SU-DHL-6 (cell line): ENCODE measurements around the gene SH3GLB2.

Experiments used
- H2AFZ ChIP-seq: fragments of 200-600 bp; sonication (generic); 2 replicates; pipeline ENCODE4 v1.6.1; 2014; ENCODE audit warnings: low read depth, mild to moderate bottlenecking, moderate library complexity, mixed read lengths, antibody characterized with exemption, low read length; ENCODE audit not compliant: severe bottlenecking
- H3F3A ChIP-seq: fragments of 200-600 bp; shearing (Covaris generic); 2 replicates; pipeline ENCODE4 v1.6.0; 2016; ENCODE audit warnings: antibody characterized with exemption, mild to moderate bottlenecking; ENCODE audit not compliant: insufficient read depth
- H3K27ac ChIP-seq: fragments of 200-600 bp; sonication (generic); 2 replicates; pipeline ENCODE4 v1.5.1; 2016; ENCODE audit warnings: low read depth, mild to moderate bottlenecking, low read length, moderate library complexity, mixed read lengths
- H3K27me3 ChIP-seq: fragments of 200-600 bp; sonication (generic), shearing (Covaris generic); 2 replicates; pipeline ENCODE4 v1.6.0; 2014; ENCODE audit warnings: mild to moderate bottlenecking, low read length
- H3K36me3 ChIP-seq: fragments of 200-600 bp; sonication (generic); 2 replicates; pipeline ENCODE4 v1.6.1; 2014; ENCODE audit warnings: mild to moderate bottlenecking, low read length, mixed read lengths
- H3K4me2 ChIP-seq: fragments of 300-600, 200-600 bp; shearing (Covaris generic), sonication (generic); 2 replicates; pipeline ENCODE4 v1.6.0; 2014; ENCODE audit warnings: low read length, low read depth, mild to moderate bottlenecking; ENCODE audit not compliant: poor library complexity, severe bottlenecking
- H3K4me3 ChIP-seq: fragments of 200-600 bp; sonication (generic); 2 replicates; pipeline ENCODE4 v1.5.1; 2014; ENCODE audit warnings: antibody characterized with exemption, low read length, mild to moderate bottlenecking, mixed read lengths; ENCODE audit not compliant: insufficient read depth, poor library complexity, severe bottlenecking
- H3K79me2 ChIP-seq: fragments of 200-600 bp; sonication (generic); 2 replicates; pipeline ENCODE4 v1.6.1; 2014; ENCODE audit warnings: mild to moderate bottlenecking, low read length, moderate library complexity; ENCODE audit not compliant: insufficient read depth
- H3K9ac ChIP-seq: fragments of 200-600 bp; sonication (generic); 2 replicates; pipeline ENCODE4 v1.7.0; 2014; ENCODE audit warnings: mild to moderate bottlenecking, low read length
- H3K9me2 ChIP-seq: fragments of 200-600 bp; sonication (generic); replicated peaks from 2 replicates; pipeline ENCODE4 v1.6.1; 2014; ENCODE audit warnings: low read length; ENCODE audit not compliant: insufficient read depth
- H3K9me3 ChIP-seq: fragments of 200-600 bp; sonication (generic); 2 replicates; pipeline ENCODE4 v1.6.1; 2014; ENCODE audit warnings: low read length, mixed read lengths; ENCODE audit not compliant: insufficient read depth
- H4K20me1 ChIP-seq: fragments of 200-600 bp; sonication (generic); 2 replicates; pipeline ENCODE4 v1.6.1; 2014; ENCODE audit warnings: low read depth, mild to moderate bottlenecking, antibody characterized with exemption, low read length, moderate library complexity, mixed read lengths
- EZH2phosphoT487 ChIP-seq: fragments of 200-600 bp; sonication (generic), shearing (Covaris generic); conservative IDR thresholded peaks from 2 replicates; pipeline ENCODE4 v1.6.1; 2018; ENCODE audit warnings: mild to moderate bottlenecking, antibody characterized with exemption, low read length, moderate library complexity, mixed read lengths
- TF ChIP-seq, protein P1 (sequence below): fragments of 200-600 bp; sonication (generic); IDR thresholded peaks from one replicate; pipeline ENCODE4 v1.5.1; 2017; ENCODE audit warnings: antibody characterized with exemption, mild to moderate bottlenecking, low read length, moderate library complexity; ENCODE audit not compliant: insufficient read depth, poor library complexity, severe bottlenecking

Gene SH3GLB2

DNA sequence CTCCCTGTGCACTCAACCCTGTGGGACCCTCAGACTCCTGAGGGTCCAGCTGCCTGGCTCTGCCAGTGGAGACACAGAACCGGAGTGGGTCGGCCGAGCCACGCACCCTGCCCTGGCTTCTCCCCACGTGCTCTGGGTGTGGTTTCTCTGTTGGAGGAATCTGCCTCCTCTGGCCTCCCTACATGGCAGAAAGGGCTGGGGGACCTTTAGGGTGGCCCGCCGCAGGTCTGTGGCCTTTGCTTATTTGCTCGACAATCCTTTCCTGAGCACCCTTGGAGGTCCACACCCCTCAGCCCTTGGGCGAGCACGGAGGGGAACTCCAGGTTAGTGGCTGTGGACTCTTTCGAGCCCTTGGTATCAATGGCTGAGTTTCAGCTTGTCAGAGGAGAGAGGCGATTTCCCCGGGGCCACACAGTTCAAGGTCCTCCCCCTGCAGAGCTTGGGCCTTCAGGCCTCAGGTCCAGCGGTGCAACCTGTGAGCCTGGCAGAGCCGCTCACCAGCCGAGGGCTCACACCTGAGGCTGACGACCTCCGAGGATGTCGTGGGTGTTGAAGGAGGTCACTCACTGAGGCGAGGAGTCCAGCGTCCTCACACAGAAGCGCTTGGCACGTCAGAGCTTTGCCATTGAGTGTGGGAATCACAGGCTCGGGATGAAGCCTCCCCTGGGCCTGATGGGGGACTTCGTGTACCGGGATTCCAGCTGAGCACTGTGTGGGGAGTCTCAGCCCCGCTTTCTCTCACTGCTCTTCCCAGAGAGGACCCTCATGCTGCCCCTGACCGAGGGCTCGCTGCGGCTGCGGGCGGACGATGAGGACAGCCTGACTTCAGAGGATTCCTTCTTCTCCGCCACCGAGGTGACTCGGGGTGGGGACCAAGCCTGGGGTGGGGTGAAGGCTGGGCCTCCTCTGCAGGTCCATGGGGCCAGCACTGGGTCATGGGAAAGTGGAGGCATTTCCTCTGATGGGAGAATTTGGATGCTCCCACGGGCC is 32.0 kb upstream of the SH3GLB2 start:
- no peak for TF ChIP-seq EZH2phosphoT487
- TF ChIP-seq, protein P1, sequence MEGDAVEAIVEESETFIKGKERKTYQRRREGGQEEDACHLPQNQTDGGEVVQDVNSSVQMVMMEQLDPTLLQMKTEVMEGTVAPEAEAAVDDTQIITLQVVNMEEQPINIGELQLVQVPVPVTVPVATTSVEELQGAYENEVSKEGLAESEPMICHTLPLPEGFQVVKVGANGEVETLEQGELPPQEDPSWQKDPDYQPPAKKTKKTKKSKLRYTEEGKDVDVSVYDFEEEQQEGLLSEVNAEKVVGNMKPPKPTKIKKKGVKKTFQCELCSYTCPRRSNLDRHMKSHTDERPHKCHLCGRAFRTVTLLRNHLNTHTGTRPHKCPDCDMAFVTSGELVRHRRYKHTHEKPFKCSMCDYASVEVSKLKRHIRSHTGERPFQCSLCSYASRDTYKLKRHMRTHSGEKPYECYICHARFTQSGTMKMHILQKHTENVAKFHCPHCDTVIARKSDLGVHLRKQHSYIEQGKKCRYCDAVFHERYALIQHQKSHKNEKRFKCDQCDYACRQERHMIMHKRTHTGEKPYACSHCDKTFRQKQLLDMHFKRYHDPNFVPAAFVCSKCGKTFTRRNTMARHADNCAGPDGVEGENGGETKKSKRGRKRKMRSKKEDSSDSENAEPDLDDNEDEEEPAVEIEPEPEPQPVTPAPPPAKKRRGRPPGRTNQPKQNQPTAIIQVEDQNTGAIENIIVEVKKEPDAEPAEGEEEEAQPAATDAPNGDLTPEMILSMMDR: no peak
- no peaks in the 10 kb centered on the region for H3K36me3 ChIP-seq
- no peaks in the 10 kb centered on the region for H3K79me2 ChIP-seq
- no peaks in the 10 kb centered on the region for H3K9me2 ChIP-seq
- no peak overlapping the region for H3K9ac ChIP-seq
- H3K4me2 ChIP-seq: no peak overlapping the region
- H3K27ac ChIP-seq: no peak overlapping the region
- H4K20me1 ChIP-seq: no peaks in the 10 kb centered on the region
- no peaks in the 10 kb centered on the region for H3K9me3 ChIP-seq
- no peak overlapping the region for H3K4me3 ChIP-seq
- H3K27me3 ChIP-seq: no peaks in the 10 kb centered on the region
- H2AFZ ChIP-seq: no peak overlapping the region
- no peaks in the 10 kb centered on the region for H3F3A ChIP-seq

DNA sequence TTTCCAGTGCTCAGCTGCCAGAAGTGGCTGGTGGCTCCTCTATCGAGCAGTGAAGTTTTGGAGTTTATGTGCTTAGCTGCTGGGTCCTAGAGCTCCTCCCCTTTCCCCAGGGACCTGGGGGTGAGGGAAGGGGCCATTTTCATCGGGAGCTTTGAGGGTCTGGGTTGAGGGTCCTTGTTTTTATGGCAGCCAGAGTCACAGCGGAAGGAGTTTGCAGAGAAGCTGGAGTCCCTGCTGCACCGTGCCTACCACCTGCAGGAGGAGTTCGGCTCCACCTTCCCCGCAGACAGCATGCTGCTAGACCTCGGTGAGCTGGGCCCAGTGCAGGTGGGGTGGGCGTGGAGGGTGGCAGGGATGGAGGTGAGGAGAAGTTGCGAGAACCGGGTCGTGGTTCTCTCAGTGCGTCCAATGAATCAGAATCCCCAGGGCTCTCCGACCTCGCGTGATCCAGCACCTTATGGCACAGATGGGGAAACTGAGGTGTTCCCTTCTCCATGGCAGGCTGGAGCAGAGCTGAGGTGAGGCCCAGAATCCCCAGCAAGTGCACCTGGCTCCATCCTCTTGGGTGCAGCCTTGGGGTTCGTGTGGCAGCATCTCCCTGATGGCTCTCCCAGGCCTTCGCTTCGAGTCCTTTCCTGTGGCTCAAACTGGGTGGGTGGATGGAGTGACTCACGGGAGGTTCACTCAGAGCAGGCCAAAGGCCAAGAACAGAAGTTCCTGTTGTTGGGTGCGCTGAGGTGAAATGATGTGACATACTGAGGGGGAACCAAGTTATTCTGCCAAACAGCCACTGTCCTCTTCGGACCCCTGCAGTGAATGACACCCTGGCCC is 31.0 kb upstream of the SH3GLB2 start:
- H3K27ac ChIP-seq: no peak overlapping the region
- H3K36me3 ChIP-seq: no peaks in the 10 kb centered on the region

DNA sequence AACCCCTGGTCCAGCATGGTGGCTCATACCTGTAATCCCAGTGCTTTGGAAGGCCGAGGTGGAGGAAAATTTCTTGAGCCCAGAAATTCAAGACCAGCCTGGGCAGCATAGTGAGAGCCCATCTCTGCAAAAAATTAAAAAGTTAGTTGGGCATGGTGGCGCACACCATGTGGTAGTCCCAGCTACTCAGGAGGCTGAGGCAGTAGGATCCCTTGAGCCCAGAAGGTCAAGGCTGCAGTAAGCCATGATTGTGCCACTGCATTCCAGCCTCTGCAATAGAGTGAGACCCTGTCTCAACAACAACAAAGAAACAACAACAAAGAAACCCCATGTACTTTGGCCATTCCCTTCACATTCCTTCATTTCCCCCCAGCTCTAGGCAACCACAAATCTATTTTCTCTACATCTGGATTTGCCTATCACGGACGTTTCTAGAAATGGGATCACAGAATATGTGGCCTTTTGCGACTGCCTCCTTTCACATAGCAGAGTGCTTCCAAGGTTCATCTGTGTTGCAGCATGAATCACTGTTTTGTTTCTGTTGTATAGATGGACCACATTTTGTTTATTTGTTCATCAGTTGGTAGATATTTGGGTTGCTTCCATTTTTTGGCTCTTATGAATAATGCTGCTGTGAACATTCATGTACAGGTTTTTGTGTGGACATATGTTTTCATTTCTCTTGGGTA is 26.2 kb upstream of the SH3GLB2 start:
- Histone ChIP-seq H4K20me1 (no peaks in the 10 kb centered on the region), H3K79me2 (no peaks in the 10 kb centered on the region), H3K9me2 (no peaks in the 10 kb centered on the region), H3F3A (no peaks in the 10 kb centered on the region), H3K36me3 (no peaks in the 10 kb centered on the region), H3K27me3 (no peaks in the 10 kb centered on the region), H2AFZ (no peak overlapping the region), H3K9ac (no peak overlapping the region), H3K4me2 (no peak overlapping the region), H3K4me3 (no peak overlapping the region), H3K27ac (no peak overlapping the region), H3K9me3 (no peaks in the 10 kb centered on the region)
- TF ChIP-seq, protein P1: no peak
- no peak for TF ChIP-seq EZH2phosphoT487

More for the DNA sequence above, 31.0 kb upstream of the SH3GLB2 start:
- H3K4me3 ChIP-seq: no peak overlapping the region
- no peaks in the 10 kb centered on the region for H3K9me3 ChIP-seq
- H3K9ac ChIP-seq: no peak overlapping the region
- H3K27me3 ChIP-seq: no peaks in the 10 kb centered on the region
- H3K9me2 ChIP-seq: no peaks in the 10 kb centered on the region
- H2AFZ ChIP-seq: no peak overlapping the region
- H3K79me2 ChIP-seq: no peaks in the 10 kb centered on the region
- no peak overlapping the region for H3K4me2 ChIP-seq
- H3F3A ChIP-seq: no peaks in the 10 kb centered on the region
- no peaks in the 10 kb centered on the region for H4K20me1 ChIP-seq
- TF ChIP-seq, protein P1: no peak
- no peak for TF ChIP-seq EZH2phosphoT487
